SK-N-MC (cell line): ENCODE data around the gene GPR137B.

ENCODE experiments used
- DNase-seq: peaks from one replicate; pipeline ENCODE4 v3.0.0-alpha.2; 2011; ENCODE audit warnings: low read depth, low spot score
- H3K27ac ChIP-seq: fragments of 200-600 bp; sonication (generic); 2 replicates; pipeline ENCODE4 v1.5.1; 2016; ENCODE audit warnings: mixed run types
- H3K36me3 ChIP-seq: fragments of 200-600 bp; sonication (generic); 2 replicates; pipeline ENCODE4 v1.6.1; 2017; ENCODE audit warnings: antibody characterized with exemption, low read length, mixed read lengths; ENCODE audit not compliant: insufficient read depth
- H3K4me3 ChIP-seq: fragments of 200-600 bp; sonication (generic); 2 replicates; pipeline ENCODE4 v1.5.1; 2016
- H3K9ac ChIP-seq: fragments of 200-600 bp; sonication (generic); 2 replicates; pipeline ENCODE4 v1.8.0; 2017; ENCODE audit warnings: mixed run types, mixed read lengths; ENCODE audit not compliant: insufficient read length
- H3K9me3 ChIP-seq: fragments of 200-600 bp; sonication (generic); 2 replicates; pipeline ENCODE4 v1.6.1; 2017; ENCODE audit warnings: low read depth, mild to moderate bottlenecking, antibody characterized with exemption, low read length, moderate library complexity, mixed read lengths
- EZH2 ChIP-seq: fragments of 200-600 bp; sonication (generic); IDR thresholded peaks from one replicate; pipeline ENCODE4 v1.6.1; 2017; ENCODE audit warnings: antibody characterized with exemption
- FOXP2 ChIP-seq: optimal IDR thresholded peaks from 2 replicates; pipeline ENCODE3; 2011; ENCODE audit warnings: mild to moderate bottlenecking, moderate library complexity; ENCODE audit not compliant: insufficient read depth; ENCODE audit errors: extremely low read length, control extremely low read depth
- POLR2AphosphoS5 ChIP-seq: IDR thresholded peaks from 2 replicates; pipeline ENCODE4 v1.6.1; 2012; ENCODE audit warnings: mild to moderate bottlenecking, low read depth, low read length, borderline replicate concordance

Gene GPR137B

DNA sequence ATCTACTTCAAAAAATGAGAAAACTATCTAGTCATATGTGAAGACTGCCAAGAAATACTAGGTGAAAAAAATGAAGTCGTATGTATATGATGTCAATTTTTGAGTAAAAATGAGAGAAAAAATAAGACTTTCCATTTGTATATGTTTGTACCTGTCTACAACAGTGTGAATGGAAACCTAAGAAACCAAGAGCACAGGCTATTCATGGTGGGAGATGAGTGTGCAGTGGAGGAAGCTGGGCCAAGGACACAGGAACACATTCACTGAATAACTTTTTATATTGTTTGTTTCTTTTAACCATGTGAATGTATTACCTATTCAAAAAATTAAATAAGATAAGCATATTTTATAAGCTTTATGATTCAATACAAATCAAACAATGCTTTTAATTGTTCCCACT, 72.4 kb downstream of the GPR137B start:
- DNase-seq, result no peak
- no peak for TF ChIP-seq EZH2
- TF ChIP-seq FOXP2, result no peak
- no peak for TF ChIP-seq POLR2AphosphoS5
- H3K27ac ChIP-seq, result no peak overlapping the region

DNA sequence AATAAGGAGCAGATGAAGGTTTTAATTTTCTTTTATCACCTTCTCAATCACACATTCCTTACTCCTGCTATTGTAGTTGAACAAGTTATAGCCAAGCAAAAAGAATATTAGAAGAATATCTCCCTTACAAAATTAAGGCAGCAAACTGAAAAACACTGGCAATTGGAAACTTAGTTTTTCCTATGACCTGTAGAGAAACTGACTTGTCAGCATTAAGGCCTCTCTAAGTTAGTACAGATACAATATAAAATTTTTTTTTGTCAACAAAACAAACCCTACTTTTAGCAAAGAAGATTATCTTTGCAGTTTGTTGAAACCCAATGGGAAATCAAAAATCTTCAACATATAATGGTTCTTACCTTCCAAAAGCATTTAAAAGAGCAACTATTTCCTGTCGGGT, 78.1 kb downstream of the GPR137B start:
- Histone ChIP-seq H3K9me3 (no peaks in the 10 kb centered on the region), H3K27ac (peak overlapping the region; percentile 62; the same call in 1 of the 2 replicates), H3K4me3 (peak overlapping the region; percentile 2; the same call in 1 of the 2 replicates), H3K36me3 (peaks cover 9% of the 10 kb centered on the region; the same call in 1 of the 2 replicates), H3K9ac (no peak overlapping the region)
- TF ChIP-seq EZH2 (no peak), FOXP2 (no peak), POLR2AphosphoS5 (no peak)
- no peak for DNase-seq

More for the DNA sequence above, 72.4 kb downstream of the GPR137B start:
- Histone ChIP-seq H3K4me3 (no peak overlapping the region), H3K9me3 (no peaks in the 10 kb centered on the region), H3K36me3 (peaks cover 38% of the 10 kb centered on the region), H3K9ac (no peak overlapping the region)

DNA sequence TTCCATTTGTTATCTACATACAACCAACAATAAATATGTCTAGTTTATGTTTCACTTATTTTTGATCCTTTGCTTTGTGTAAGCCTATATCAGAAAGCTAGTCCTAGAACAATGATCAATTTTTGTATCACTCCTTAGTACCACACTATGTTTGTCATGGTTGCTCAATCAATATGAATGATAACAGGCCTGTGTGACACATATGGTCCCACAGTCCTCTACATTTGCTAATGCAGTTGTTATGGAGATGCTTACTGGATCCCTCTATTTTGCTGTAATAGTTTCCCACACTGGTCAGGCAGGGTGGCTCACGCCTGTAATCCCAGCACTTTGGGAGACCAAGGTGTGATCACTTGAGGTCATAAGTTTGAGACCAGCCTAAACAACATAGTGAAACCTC, 80.3 kb downstream of the GPR137B start:
- TF ChIP-seq EZH2 (no peak), FOXP2 (no peak), POLR2AphosphoS5 (no peak)
- H3K9me3 ChIP-seq, result no peaks in the 10 kb centered on the region
- H3K9ac ChIP-seq, result no peak overlapping the region
- no peak overlapping the region for H3K4me3 ChIP-seq
- peaks cover 14% of the 10 kb centered on the region; the same call in 1 of the 2 replicates for H3K36me3 ChIP-seq
- no peak overlapping the region for H3K27ac ChIP-seq
- no peak for DNase-seq

DNA sequence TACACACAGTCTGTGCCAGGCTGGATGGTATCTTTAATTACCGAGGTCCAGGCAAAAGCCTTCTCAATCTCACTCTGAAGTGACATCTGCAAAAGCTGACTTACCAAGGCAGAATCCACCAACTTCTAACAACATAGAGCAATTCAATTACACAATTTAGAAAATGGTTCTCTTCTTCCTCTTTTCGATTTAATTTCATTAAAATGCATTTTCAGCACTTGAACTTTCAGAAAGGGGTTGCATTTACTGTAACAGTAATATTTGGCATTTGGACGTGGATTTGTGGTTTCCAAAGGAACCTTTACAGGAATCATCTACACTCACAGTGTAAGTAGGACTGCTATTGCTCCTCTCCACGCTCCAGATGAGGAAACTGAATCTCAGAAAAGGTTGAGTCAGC, 86.1 kb downstream of the GPR137B start:
- H3K27ac ChIP-seq, result no peak overlapping the region
- H3K36me3 ChIP-seq, result 0 out of 2 replicates have a peak, but pooled peaks cover 5% of the 10 kb centered on the region

DNA sequence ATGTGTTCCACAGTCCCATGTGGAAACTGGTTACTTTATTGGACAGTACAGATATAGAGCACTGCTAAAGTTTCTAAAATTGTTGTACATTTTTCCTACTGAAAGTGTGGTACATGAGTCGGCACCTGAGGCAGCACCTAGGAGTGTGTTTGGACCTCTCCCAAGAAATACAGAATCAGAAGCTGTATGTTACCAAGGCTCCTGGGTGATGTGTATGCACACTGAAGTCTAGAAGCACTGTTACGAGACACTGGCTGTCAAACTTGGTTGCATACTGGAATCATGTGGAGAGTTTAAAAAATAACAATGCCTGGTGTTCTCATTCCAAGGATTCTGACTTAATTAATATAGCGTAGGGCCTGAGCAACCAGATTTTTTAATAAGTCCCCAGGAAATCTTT, 92.8 kb downstream of the GPR137B start:
- Histone ChIP-seq H3K9ac (no peak overlapping the region), H3K36me3 (no peaks in the 10 kb centered on the region; the same call in 1 of the 2 replicates), H3K4me3 (no peak overlapping the region), H3K27ac (no peak overlapping the region), H3K9me3 (no peaks in the 10 kb centered on the region)
- no peak for DNase-seq
- TF ChIP-seq POLR2AphosphoS5, result no peak
- no peak for TF ChIP-seq EZH2
- TF ChIP-seq FOXP2, result no peak

More for the DNA sequence above, 86.1 kb downstream of the GPR137B start:
- H3K9me3 ChIP-seq, result no peaks in the 10 kb centered on the region
- H3K4me3 ChIP-seq, result no peak overlapping the region
- DNase-seq, result no peak
- no peak for TF ChIP-seq EZH2
- no peak for TF ChIP-seq POLR2AphosphoS5
- no peak for TF ChIP-seq FOXP2
- no peak overlapping the region for H3K9ac ChIP-seq

DNA sequence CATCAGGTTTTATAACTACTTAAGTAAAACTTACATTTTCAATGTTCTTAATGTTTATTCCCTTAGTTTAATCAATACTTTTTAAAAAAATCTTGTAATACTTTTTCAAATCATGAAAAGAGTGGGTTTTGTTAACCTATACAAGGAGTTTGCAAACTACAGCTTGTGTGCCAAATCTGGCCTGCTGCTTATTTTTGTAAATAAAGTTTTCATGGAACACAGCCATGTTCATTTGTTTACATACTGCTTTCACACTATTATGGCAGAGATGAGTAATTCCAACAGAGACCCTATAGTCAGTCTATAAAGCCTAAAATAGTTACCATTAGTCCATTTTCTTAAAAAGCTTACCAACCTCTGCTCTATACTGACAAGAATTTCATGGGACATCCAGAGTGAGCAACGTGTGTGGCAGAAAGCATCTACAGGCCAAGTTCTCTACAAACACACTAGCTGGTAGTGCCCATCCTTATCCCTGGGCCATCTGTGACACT, 96.8 kb downstream of the GPR137B start:
- no peaks in the 10 kb centered on the region for H3K9me3 ChIP-seq
- no peak for DNase-seq
- H3K27ac ChIP-seq, result no peak overlapping the region
- no peak overlapping the region for H3K4me3 ChIP-seq
- no peaks in the 10 kb centered on the region; the same call in 1 of the 2 replicates for H3K36me3 ChIP-seq
- TF ChIP-seq FOXP2, result no peak
- TF ChIP-seq EZH2, result no peak
- no peak for TF ChIP-seq POLR2AphosphoS5
- H3K9ac ChIP-seq, result no peak overlapping the region

DNA sequence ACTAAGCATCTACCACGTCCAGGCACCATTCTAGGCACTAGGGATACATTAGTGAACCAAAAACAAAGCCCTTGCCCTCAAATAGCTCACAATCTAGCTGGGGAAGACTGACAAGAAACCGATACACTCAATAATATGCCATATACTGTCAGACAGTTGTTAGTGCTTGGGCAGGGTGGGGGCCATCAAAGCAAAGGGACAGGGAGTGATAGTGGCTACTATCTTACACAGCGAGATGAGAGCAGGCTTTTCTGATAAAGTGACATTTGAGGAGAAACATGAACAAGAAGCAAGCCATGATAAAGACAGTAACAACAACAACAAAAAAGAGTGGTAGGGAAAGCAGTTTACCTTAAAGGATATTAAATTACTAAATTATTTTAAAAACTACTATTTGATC, 98.3 kb downstream of the GPR137B start:
- TF ChIP-seq FOXP2 (no peak), POLR2AphosphoS5 (no peak), EZH2 (no peak)
- Histone ChIP-seq H3K9me3 (no peaks in the 10 kb centered on the region), H3K27ac (no peak overlapping the region), H3K4me3 (no peak overlapping the region), H3K36me3 (no peaks in the 10 kb centered on the region; the same call in 1 of the 2 replicates), H3K9ac (no peak overlapping the region)
- no peak for DNase-seq

DNA sequence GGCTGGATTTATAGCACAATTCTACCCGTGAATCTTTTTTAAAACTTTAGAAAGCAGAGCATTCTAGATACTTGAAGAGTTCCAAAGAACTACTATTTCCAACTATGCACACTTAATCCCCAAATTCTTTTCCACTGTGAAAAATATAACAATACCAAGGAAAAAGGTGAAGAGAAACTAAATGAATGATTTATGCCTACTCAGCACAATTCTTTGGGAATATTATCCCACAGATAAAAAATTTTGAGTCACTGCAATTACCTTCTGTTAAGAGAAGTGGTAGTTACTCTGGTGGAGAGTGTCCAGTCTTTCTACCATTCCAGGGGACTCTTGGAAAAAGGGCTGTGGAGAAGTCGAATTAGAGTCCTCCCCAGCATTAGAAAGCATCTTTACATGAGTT, 100.2 kb downstream of the GPR137B start:
- Histone ChIP-seq H3K9me3 (no peaks in the 10 kb centered on the region), H3K9ac (no peak overlapping the region), H3K4me3 (no peak overlapping the region), H3K36me3 (no peaks in the 10 kb centered on the region), H3K27ac (no peak overlapping the region)
- DNase-seq, result no peak
- TF ChIP-seq POLR2AphosphoS5 (no peak), FOXP2 (no peak), EZH2 (no peak)

DNA sequence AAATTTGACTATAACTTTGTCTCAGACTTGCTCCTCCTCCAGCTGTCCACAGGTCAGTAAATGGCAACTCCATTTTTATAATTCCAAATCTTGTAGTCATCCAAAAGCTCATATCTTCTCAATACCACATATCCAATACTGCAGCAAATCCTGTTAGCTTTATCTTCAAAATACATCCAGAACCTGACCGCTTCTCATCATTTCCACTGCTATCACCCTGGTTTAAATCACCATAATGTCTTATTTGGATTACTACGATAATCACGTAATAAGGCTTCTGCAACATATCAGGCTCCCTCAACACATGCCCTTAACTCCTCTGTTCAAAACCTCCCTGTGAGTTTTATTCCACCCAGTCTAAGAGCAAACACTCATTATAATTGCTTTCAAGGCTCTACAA, 104.9 kb downstream of the GPR137B start:
- H3K9me3 ChIP-seq, result no peaks in the 10 kb centered on the region
- no peaks in the 10 kb centered on the region for H3K36me3 ChIP-seq
- TF ChIP-seq POLR2AphosphoS5 (no peak), EZH2 (no peak), FOXP2 (no peak)
- H3K9ac ChIP-seq, result no peak overlapping the region
- DNase-seq, result no peak
- no peak overlapping the region for H3K4me3 ChIP-seq
- no peak overlapping the region for H3K27ac ChIP-seq
